HG03575 (cell line): ENCODE results near the gene UBR2.
"Not testable (repeated sequence)": the region's sequence is repeated elsewhere in the genome, so short reads cannot be mapped to it uniquely, and the experiment has no call there.

ENCODE experiments used
- ATAC-seq: cut with Tn5 transposase; IDR thresholded peaks from one replicate; pipeline ENCODE4 v1.9.1; 2021; ENCODE audit not compliant: unreplicated experiment, insufficient number of reproducible peaks, low FRiP score; ENCODE audit errors: extremely low read depth

Gene UBR2

GRCh38 chr6:42674780-42675179 is 111.0 kb downstream of the UBR2 start:
- no peak for ATAC-seq

GRCh38 chr6:42679358-42679757 is 115.5 kb downstream of the UBR2 start:
- ATAC-seq = no peak

GRCh38 chr6:42688281-42688680 is 124.5 kb downstream of the UBR2 start:
- no peak for ATAC-seq

GRCh38 chr6:42689371-42689770 is 125.5 kb downstream of the UBR2 start:
- no peak for ATAC-seq

DNA sequence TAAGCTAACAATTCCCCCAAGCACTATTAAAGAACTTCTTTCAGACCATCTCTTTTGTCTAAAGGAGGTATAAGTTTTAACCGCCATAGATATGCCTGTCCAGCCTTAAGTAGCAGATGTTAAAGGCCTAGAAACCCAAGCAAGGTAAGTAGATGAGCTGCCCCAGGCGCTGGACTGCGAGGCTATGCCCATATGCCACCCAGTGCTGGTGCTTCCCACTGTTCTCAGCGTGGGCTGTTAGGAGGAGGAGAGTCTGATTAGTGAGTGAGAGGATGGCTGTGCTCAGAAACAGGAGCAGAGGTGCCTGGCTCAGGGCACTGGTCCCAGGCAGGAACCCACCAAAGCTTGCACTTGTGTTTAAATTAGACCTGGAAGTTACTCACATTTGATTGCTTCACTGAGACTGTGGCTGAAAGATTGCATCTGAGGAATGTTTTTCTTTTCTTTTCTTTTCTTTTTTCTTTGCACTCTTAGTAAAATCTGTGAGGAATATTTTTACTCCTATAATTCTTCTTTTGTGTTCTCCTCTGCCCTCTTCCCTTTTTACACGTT is 126.4 kb downstream of the UBR2 start:
- ATAC-seq = no peak

DNA sequence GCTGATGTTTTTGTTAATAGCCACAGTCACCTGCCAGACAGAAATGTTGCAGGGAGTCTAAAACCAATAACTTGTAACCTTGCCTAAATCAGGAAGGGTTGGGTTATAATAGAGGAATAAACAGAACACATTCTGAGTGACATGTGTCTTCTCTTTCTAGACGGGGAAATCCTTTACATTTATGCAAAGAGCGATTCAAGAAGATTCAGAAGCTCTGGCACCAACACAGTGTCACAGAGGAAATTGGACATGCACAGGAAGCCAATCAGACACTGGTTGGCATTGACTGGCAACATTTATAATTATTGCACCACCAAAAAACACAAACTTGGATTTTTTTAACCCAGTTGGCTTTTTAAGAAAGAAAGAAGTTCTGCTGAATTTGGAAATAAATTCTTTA is 127.0 kb downstream of the UBR2 start:
- ATAC-seq = no peak

- ATAC-seq = no peak
Observed at GRCh38 chr6:42692137-42692911, 128.5 kb downstream of the UBR2 start.

GRCh38 chr6:42693725-42694323 is 130.0 kb downstream of the UBR2 start:
- no peak for ATAC-seq

- ATAC-seq = no peak
Observed at GRCh38 chr6:42694586-42694985, 130.8 kb downstream of the UBR2 start.

- ATAC-seq = no peak
Observed at GRCh38 chr6:42696526-42697267, 132.9 kb downstream of the UBR2 start.

GRCh38 chr6:42697268-42697655 is 133.4 kb downstream of the UBR2 start:
- ATAC-seq = no peak

- ATAC-seq = no peak
Observed at GRCh38 chr6:42698217-42698616, 134.4 kb downstream of the UBR2 start.

DNA sequence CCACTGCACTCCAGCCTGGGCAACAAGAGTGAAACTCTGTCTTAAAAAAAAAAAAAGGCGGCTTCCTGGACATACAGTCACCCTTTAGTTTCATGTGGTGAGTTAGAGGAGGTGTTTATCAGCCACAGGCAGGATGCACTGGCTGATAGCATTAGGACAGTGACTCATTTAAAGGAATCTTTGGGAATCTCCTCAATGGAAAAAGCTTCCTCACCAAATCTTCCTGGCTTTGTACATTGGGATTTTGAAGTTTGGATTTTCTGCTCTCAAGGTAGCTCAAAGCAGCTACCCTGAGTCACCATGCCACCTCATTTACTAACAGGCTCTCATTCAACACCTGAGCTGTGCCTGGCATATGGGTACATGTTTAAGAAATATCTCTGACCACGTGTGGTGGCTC is 138.4 kb downstream of the UBR2 start:
- ATAC-seq = no peak

- ATAC-seq = not testable (repeated sequence)
Observed at GRCh38 chr6:42702786-42703185, 139.0 kb downstream of the UBR2 start.

GRCh38 chr6:42704251-42704936 is 140.6 kb downstream of the UBR2 start:
- no peak for ATAC-seq

GRCh38 chr6:42704937-42705374 is 141.1 kb downstream of the UBR2 start:
- no peak for ATAC-seq

DNA sequence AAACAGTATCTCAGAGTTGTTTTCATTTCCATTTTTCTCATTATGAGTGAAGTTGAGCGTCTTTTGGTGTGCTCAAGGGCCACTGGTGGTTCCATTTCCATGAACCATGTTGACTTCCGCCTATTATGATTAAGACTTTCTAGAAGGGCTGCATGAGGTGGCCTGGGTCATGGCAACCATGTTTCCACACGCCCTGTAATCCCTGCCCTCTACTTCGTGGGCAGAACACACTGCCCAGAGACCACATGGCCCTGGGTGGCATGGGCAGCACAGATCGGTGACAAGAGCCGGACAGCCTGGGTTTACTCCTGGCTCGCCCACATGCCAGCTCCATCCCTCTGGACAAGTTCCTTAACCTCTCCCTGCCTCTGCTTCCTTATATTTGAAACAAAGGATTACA is 143.8 kb downstream of the UBR2 start:
- no peak for ATAC-seq

- no peak for ATAC-seq
Observed at GRCh38 chr6:42708096-42708495, 144.3 kb downstream of the UBR2 start.

GRCh38 chr6:42709871-42710270 is 146.0 kb downstream of the UBR2 start:
- ATAC-seq = no peak
